ENCODE data around the gene TOP2B.

DNA sequence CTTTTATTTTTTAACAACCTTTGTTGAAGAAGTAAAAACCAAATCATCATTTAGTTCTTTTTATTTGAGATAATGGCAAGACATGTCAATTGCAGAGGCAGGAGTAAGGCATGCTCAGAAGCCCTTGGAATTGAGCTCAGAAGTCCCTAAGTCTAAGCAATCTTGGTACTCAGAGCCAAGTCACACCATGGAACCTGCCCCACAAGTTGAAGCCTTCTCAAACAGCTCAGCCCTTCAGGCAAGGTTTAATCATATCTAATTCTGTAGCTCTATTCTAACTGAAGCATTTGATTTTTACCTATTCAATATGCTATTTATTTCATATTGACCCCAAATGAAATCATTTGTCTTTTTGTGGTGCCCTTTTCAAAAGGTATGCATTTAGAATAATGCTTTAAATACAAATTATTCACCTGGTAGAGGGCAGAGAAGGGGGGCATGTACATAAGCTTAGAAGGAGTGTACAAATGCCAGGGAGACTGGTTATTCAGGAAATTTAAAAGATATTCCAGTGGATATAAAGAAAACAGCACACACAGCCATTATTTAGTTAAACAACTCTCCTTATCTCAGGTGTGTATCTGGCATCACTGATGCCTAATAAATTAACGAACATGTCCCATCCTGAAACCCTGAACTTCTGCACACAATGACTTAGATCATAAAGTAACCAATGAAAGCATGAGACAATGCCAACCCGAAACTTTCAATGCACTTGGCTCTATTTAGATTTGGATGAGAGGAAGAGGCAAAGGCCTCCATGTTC lies 26.2 kb upstream of the TOP2B start:
- TF ChIP-seq, protein P1, sequence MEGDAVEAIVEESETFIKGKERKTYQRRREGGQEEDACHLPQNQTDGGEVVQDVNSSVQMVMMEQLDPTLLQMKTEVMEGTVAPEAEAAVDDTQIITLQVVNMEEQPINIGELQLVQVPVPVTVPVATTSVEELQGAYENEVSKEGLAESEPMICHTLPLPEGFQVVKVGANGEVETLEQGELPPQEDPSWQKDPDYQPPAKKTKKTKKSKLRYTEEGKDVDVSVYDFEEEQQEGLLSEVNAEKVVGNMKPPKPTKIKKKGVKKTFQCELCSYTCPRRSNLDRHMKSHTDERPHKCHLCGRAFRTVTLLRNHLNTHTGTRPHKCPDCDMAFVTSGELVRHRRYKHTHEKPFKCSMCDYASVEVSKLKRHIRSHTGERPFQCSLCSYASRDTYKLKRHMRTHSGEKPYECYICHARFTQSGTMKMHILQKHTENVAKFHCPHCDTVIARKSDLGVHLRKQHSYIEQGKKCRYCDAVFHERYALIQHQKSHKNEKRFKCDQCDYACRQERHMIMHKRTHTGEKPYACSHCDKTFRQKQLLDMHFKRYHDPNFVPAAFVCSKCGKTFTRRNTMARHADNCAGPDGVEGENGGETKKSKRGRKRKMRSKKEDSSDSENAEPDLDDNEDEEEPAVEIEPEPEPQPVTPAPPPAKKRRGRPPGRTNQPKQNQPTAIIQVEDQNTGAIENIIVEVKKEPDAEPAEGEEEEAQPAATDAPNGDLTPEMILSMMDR (IDR thresholded peaks at IDR 0.05; ENCODE audit: low read length) = no peak
- no peak for TF ChIP-seq EZH2 (IDR thresholded peaks at IDR 0.05; ENCODE audit: borderline replicate concordance, low read length)
